WTC11 (cell line): ENCODE results near the gene CLCN4. TPM values are rescaled to one million over a fixed set of nuclear protein-coding genes. Genes with fewer than 3 reads are reported as not detected.
A peak's percentile ranks its signal among the peaks of the same experiment; 100 is the strongest.

Experiments used
- ATAC-seq: fragments of 200-7000 bp; cut with Tn5 transposase; 2 replicates; pipeline ENCODE4 v1.10.0; 2021; ENCODE audit warnings: mild to moderate bottlenecking, moderate library complexity
- CTCF ChIA-PET: fragments of 300-600 bp; sonication (Branson Sonifier 250); formaldehyde crosslinking; loops from one replicate; lab custom pipeline; 2021; ENCODE audit warnings: antibody characterized with exemption; lab: Charles Lee
- POLR2A ChIA-PET: fragments of 350-600 bp; sonication (Branson Sonifier 250); formaldehyde crosslinking; loops from one replicate; lab custom pipeline; 2021; ENCODE audit warnings: antibody characterized with exemption; lab: Charles Lee
- DNase-seq: peaks from one replicate; pipeline ENCODE4 v3.0.0; 2021; ENCODE audit warnings: low spot score
- H3K27ac Mint-ChIP-seq: 2 replicates; pipeline ENCODE4 v1.8.0; 2021; ENCODE audit warnings: mixed read lengths
- H3K27me3 Mint-ChIP-seq: 2 replicates; pipeline ENCODE4 v1.8.0; 2021; ENCODE audit warnings: low read depth, mild to moderate bottlenecking, moderate library complexity, mixed read lengths
- H3K36me3 Mint-ChIP-seq: 2 replicates; pipeline ENCODE4 v1.8.0; 2021; ENCODE audit warnings: mixed read lengths
- H3K4me1 Mint-ChIP-seq: 2 replicates; pipeline ENCODE4 v1.8.0; 2022; ENCODE audit warnings: mixed read lengths
- H3K4me3 Mint-ChIP-seq: 2 replicates; pipeline ENCODE4 v1.8.0; 2021; ENCODE audit warnings: mild to moderate bottlenecking, moderate library complexity, mixed read lengths
- H3K9me3 Mint-ChIP-seq: 2 replicates; pipeline ENCODE4 v1.8.0; 2021; ENCODE audit warnings: mixed read lengths
- CREM ChIP-seq: sonication (generic); formaldehyde crosslinking; IDR thresholded peaks from 2 replicates; pipeline ENCODE4 v1.8.1; 2022; ENCODE audit warnings: mild to moderate bottlenecking, missing genetic modification reagents, moderate library complexity
- ELF4 ChIP-seq: sonication (generic); formaldehyde crosslinking; IDR thresholded peaks from 2 replicates; pipeline ENCODE4 v1.8.1; 2022; ENCODE audit warnings: low read depth, mild to moderate bottlenecking, moderate library complexity, missing genetic modification reagents
- IRF2 ChIP-seq: sonication (generic); formaldehyde crosslinking; IDR thresholded peaks from 2 replicates; pipeline ENCODE4 v1.8.0; 2022; ENCODE audit warnings: low read depth, missing genetic modification reagents, borderline replicate concordance
- MYBL2 ChIP-seq: sonication (generic); formaldehyde crosslinking; IDR thresholded peaks from 2 replicates; pipeline ENCODE4 v1.8.1; 2023; ENCODE audit warnings: mild to moderate bottlenecking, moderate library complexity, missing genetic modification reagents
- PRRX2 ChIP-seq: fragments of 250-450 bp; sonication (Bioruptor Pico); IDR thresholded peaks from 2 replicates; pipeline ENCODE4 v1.8.0; 2021; ENCODE audit warnings: mild to moderate bottlenecking
- TEAD1 ChIP-seq: sonication (generic); formaldehyde crosslinking; IDR thresholded peaks from 2 replicates; pipeline ENCODE4 v1.8.0; 2022; ENCODE audit warnings: mild to moderate bottlenecking, missing genetic modification reagents
- TEAD4 ChIP-seq: sonication (generic); formaldehyde crosslinking; IDR thresholded peaks from 2 replicates; pipeline ENCODE4 v1.8.0; 2022; ENCODE audit warnings: mild to moderate bottlenecking, missing genetic modification reagents
- TP53 ChIP-seq: sonication (generic); formaldehyde crosslinking; IDR thresholded peaks from 2 replicates; pipeline ENCODE4 v1.8.1; 2023; ENCODE audit warnings: mild to moderate bottlenecking, missing genetic modification reagents
- ZBTB21 ChIP-seq: sonication (generic); formaldehyde crosslinking; IDR thresholded peaks from 2 replicates; pipeline ENCODE4 v1.8.1; 2023; ENCODE audit warnings: mild to moderate bottlenecking, missing genetic modification reagents, borderline replicate concordance
- ZNF121 ChIP-seq: sonication (generic); formaldehyde crosslinking; IDR thresholded peaks from 2 replicates; pipeline ENCODE4 v1.8.0; 2023; ENCODE audit warnings: missing genetic modification reagents
- ZNF263 ChIP-seq: sonication (generic); formaldehyde crosslinking; IDR thresholded peaks from 2 replicates; pipeline ENCODE4 v1.8.1; 2022; ENCODE audit warnings: low read depth, mild to moderate bottlenecking, moderate library complexity, missing genetic modification reagents
- ZNF396 ChIP-seq: fragments of 250-450 bp; sonication (Bioruptor Pico); IDR thresholded peaks from 2 replicates; pipeline ENCODE4 v1.8.0; 2021; ENCODE audit warnings: mild to moderate bottlenecking, moderate library complexity, borderline replicate concordance
- ZNF416 ChIP-seq: fragments of 250-450 bp; sonication (Bioruptor Pico); IDR thresholded peaks from 2 replicates; pipeline ENCODE4 v1.9.0; 2021; ENCODE audit warnings: mild to moderate bottlenecking, inconsistent platforms
- total RNA-seq: library from RNA; stranded (reverse); gene quantifications from 3 replicates; pipeline ENCODE4 v1.2.3, GENCODE V29; 2021
- TF ChIP-seq, protein P1 (sequence below): sonication (generic); formaldehyde crosslinking; IDR thresholded peaks from 2 replicates; pipeline ENCODE4 v1.8.1; 2023; ENCODE audit warnings: mild to moderate bottlenecking, missing genetic modification reagents
- TF ChIP-seq, protein P2 (sequence below): fragments of 200-600 bp; IDR thresholded peaks from 2 replicates; pipeline ENCODE4 v1.8.0; 2022; ENCODE audit warnings: antibody characterized with exemption
- TF ChIP-seq, protein P3 (sequence below): sonication (generic); formaldehyde crosslinking; IDR thresholded peaks from 2 replicates; pipeline ENCODE4 v1.8.0; 2023; ENCODE audit warnings: mild to moderate bottlenecking, missing genetic modification reagents
- TF ChIP-seq, protein P4 (sequence below): sonication (generic); formaldehyde crosslinking; IDR thresholded peaks from 2 replicates; pipeline ENCODE4 v1.8.1; 2023; ENCODE audit warnings: mild to moderate bottlenecking, moderate library complexity, missing genetic modification reagents
- TF ChIP-seq, protein P5 (sequence below): fragments of 250-450 bp; sonication (Bioruptor Pico); IDR thresholded peaks from 2 replicates; pipeline ENCODE4 v1.9.0; 2021; ENCODE audit warnings: moderate library complexity, mild to moderate bottlenecking, inconsistent platforms, borderline replicate concordance

The CLCN4 gene
- total RNA-seq, 1 experiment from 2014 or later, result 8.9 TPM

DNA sequence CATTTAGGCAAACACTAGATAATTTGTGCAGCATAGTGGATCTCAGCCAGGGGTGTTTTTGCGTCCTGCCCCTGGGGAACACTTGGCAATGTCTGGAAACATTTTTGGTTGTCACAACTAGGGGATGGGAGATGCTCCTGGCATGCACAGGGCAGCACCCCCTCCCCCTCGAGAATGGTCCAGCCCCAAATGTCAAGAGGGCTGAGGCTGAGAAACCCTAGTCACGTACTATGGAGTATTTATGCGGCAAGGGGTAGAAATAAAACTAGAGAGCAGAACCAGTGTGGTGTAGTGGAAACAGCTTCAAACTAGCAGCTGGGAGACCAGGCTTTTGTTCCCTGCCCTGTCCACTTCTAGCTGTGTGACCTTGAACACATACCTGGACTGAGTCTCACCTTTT is 38.2 kb upstream of the CLCN4 start (continued):
- TF ChIP-seq ZNF416, result no peak
- TF ChIP-seq ZNF396 (CRISPR knock-in tag), result no peak
- TF ChIP-seq, protein P1, sequence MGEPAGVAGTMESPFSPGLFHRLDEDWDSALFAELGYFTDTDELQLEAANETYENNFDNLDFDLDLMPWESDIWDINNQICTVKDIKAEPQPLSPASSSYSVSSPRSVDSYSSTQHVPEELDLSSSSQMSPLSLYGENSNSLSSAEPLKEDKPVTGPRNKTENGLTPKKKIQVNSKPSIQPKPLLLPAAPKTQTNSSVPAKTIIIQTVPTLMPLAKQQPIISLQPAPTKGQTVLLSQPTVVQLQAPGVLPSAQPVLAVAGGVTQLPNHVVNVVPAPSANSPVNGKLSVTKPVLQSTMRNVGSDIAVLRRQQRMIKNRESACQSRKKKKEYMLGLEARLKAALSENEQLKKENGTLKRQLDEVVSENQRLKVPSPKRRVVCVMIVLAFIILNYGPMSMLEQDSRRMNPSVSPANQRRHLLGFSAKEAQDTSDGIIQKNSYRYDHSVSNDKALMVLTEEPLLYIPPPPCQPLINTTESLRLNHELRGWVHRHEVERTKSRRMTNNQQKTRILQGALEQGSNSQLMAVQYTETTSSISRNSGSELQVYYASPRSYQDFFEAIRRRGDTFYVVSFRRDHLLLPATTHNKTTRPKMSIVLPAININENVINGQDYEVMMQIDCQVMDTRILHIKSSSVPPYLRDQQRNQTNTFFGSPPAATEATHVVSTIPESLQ (CRISPR knock-in tag), result no peak
- no peak for TF ChIP-seq ELF4 (CRISPR knock-in tag)
- TF ChIP-seq MYBL2 (CRISPR knock-in tag), result no peak

DNA sequence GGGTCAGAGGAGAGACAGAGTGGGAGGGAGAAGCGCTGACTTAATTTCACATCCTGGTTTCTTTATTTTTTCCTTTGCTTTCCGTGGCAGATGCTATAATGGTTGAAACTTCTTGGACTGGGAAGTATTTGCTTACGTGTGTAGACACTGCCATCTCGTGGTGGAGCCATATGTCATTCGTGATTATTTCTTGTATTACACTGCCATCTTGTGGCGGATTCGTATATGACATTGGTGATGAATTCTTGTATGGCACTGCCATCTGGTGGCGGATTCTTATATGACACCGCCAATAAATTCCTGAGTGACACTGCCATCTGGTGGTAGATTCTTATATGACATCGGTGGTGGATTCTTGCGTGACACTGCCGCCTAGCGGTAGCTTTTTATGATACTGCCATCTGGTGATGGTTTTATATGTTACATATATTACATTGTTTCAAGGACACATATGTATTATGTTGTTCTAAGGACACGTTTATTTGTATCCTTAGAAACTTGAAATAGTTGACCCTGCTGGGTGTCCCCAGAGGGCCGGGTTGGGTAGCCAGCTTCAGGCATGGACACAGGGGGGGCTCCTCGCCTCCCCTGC is 37.3 kb upstream of the CLCN4 start:
- Mint-ChIP-seq H3K27me3 (no peaks in the 10 kb centered on the region), H3K36me3 (peaks cover 59% of the 10 kb centered on the region)
- POLR2A ChIA-PET, result no interaction called here
- peak; percentile 27 for DNase-seq
- ATAC-seq, result no peak; the same call in 1 of the 2 replicates
- TF ChIP-seq ZNF121 (CRISPR knock-in tag) (no peak), IRF2 (CRISPR knock-in tag) (no peak), TEAD4 (CRISPR knock-in tag) (peak; percentile 31; the same call in 1 of the 2 replicates), CREM (CRISPR knock-in tag) (no peak), ZNF396 (CRISPR knock-in tag) (no peak), TEAD1 (CRISPR knock-in tag) (peak; percentile 85; the same call in 1 of the 2 replicates), ZNF263 (CRISPR knock-in tag) (no peak), PRRX2 (CRISPR knock-in tag) (no peak), TP53 (CRISPR knock-in tag) (no peak), ZBTB21 (CRISPR knock-in tag) (no peak)
- TF ChIP-seq, protein P2, sequence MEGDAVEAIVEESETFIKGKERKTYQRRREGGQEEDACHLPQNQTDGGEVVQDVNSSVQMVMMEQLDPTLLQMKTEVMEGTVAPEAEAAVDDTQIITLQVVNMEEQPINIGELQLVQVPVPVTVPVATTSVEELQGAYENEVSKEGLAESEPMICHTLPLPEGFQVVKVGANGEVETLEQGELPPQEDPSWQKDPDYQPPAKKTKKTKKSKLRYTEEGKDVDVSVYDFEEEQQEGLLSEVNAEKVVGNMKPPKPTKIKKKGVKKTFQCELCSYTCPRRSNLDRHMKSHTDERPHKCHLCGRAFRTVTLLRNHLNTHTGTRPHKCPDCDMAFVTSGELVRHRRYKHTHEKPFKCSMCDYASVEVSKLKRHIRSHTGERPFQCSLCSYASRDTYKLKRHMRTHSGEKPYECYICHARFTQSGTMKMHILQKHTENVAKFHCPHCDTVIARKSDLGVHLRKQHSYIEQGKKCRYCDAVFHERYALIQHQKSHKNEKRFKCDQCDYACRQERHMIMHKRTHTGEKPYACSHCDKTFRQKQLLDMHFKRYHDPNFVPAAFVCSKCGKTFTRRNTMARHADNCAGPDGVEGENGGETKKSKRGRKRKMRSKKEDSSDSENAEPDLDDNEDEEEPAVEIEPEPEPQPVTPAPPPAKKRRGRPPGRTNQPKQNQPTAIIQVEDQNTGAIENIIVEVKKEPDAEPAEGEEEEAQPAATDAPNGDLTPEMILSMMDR, result peak; percentile 99
- TF ChIP-seq, protein P3, sequence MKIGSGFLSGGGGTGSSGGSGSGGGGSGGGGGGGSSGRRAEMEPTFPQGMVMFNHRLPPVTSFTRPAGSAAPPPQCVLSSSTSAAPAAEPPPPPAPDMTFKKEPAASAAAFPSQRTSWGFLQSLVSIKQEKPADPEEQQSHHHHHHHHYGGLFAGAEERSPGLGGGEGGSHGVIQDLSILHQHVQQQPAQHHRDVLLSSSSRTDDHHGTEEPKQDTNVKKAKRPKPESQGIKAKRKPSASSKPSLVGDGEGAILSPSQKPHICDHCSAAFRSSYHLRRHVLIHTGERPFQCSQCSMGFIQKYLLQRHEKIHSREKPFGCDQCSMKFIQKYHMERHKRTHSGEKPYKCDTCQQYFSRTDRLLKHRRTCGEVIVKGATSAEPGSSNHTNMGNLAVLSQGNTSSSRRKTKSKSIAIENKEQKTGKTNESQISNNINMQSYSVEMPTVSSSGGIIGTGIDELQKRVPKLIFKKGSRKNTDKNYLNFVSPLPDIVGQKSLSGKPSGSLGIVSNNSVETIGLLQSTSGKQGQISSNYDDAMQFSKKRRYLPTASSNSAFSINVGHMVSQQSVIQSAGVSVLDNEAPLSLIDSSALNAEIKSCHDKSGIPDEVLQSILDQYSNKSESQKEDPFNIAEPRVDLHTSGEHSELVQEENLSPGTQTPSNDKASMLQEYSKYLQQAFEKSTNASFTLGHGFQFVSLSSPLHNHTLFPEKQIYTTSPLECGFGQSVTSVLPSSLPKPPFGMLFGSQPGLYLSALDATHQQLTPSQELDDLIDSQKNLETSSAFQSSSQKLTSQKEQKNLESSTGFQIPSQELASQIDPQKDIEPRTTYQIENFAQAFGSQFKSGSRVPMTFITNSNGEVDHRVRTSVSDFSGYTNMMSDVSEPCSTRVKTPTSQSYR (CRISPR knock-in tag), result no peak
- TF ChIP-seq, protein P4, sequence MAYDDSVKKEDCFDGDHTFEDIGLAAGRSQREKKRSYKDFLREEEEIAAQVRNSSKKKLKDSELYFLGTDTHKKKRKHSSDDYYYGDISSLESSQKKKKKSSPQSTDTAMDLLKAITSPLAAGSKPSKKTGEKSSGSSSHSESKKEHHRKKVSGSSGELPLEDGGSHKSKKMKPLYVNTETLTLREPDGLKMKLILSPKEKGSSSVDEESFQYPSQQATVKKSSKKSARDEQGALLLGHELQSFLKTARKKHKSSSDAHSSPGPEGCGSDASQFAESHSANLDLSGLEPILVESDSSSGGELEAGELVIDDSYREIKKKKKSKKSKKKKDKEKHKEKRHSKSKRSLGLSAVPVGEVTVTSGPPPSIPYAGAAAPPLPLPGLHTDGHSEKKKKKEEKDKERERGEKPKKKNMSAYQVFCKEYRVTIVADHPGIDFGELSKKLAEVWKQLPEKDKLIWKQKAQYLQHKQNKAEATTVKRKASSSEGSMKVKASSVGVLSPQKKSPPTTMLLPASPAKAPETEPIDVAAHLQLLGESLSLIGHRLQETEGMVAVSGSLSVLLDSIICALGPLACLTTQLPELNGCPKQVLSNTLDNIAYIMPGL (CRISPR knock-in tag), result peak; percentile 48; the same call in 1 of the 2 replicates
- TF ChIP-seq, protein P5, sequence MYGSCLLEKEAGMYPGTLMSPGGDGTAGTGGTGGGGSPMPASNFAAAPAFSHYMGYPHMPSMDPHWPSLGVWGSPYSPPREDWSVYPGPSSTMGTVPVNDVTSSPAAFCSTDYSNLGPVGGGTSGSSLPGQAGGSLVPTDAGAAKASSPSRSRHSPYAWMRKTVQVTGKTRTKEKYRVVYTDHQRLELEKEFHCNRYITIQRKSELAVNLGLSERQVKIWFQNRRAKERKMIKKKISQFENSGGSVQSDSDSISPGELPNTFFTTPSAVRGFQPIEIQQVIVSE (CRISPR knock-in tag), result no peak
- TF ChIP-seq, all 79 proteins: peak for 4
- Mint-ChIP-seq H3K9me3 (peaks cover 34% of the 10 kb centered on the region), H3K27ac (no peak overlapping the region), H3K4me1 (no peaks in the 10 kb centered on the region), H3K4me3 (no peak overlapping the region)
- CTCF ChIA-PET, result interaction anchor here (0.6 to 1.9 kb wide), 21 partner anchors 9 to 373 kb away, joined by 3 to 11 read pairs (median 3); partner anchors contain the start of gene CLCN4
